Stimulated activated CD4-positive, alpha-beta T cell treated with anti-CD3 and anti-CD28 coated beads, Interleukin-12 subunit alpha, Interleukin-12 subunit beta, amount 100 ng/mL, for 48 hours (primary cell): ENCODE measurements around the gene VCAN.
"Not testable (repeated sequence)": the region's sequence is repeated elsewhere in the genome, so short reads cannot be mapped to it uniquely, and the experiment has no call there.

Experiments
- DNase-seq, 3 donors: peaks; one replicate each; pipeline ENCODE4 v3.0.0-alpha.2; 2020; ENCODE audit warnings: low read depth in 2 of 3, low spot score in 1 of 3

The VCAN gene

GRCh38 chr5:83471405-83472212, at the start of gene VCAN:
Gene VCAN, plus strand, starts transcription at chr5:83471744. Its CDS starts 11,775 bp downstream, at chr5:83483519.
- DNase-seq = no peak

GRCh38 chr5:83422284-83422683, 49.3 kb upstream of the VCAN start:
- DNase-seq = no peak

GRCh38 chr5:83426855-83427254, 44.7 kb upstream of the VCAN start:
- no peak for DNase-seq

- no peak for DNase-seq
Measured at GRCh38 chr5:83428126-83428525, 43.4 kb upstream of the VCAN start.

DNA sequence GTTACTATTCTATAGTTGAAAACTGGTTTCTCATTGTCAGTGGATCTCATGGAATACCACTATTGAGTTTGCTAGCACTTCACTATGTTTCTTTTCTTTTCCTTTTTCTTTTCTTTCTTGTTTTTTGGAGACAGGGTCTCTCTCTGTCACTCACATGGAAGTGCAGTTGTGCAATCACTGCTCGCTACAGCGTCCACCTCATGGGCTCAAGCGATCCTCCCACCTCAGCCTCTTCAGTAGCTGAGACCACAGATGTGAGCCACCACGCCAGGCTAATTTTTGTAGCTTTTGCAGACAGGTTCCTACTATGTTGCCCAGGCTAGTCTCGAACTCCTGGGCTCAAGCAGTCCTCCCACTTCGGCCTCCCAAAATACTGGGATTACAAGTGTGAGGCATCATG, 42.7 kb upstream of the VCAN start:
- no peak for DNase-seq

DNA sequence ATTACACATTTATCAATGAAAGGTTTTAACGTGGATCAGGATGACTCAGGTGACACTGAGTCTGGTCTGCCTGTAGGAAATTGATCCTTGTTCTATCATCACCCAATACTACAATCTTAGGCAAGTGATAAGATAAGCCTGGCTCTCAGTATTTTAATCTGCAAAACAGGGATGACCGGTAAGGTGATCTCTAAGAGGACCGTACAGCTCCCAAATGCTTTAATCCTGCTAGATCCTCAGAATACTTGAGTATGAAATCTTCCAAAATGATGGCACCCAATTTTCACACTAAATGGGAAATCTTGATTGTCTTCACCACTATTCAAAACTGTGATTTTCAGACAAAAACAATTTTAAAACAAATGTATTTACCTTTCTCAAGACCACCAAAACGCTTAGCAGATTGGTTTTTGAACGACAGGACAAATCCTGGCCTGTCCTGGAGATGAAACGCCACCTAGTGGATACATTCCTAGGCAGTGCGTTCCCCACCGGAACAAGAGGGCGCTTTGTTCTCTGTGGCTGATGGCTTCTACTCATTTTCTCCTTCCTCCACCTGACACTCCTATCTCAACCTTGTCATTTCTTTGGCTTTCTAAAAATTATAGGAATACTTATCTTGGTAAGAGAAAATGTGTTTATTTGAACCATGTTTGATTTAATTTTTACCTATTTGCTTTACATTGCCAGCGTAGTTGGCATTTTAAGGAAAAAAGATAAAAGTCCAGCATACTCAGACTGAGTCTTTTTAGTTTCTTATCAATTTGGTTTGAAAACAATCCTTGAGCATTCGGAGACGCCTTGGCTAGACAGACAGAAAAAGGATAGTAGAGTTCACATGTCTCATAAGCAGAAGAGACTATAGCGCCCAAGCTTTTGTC, 41.2 kb upstream of the VCAN start:
- DNase-seq = peak; percentile 26 to 53 (median 43)

- DNase-seq = no peak
Measured at GRCh38 chr5:83433891-83434290, 37.7 kb upstream of the VCAN start.

- DNase-seq = no peak
Measured at GRCh38 chr5:83434946-83435345, 36.6 kb upstream of the VCAN start.

DNA sequence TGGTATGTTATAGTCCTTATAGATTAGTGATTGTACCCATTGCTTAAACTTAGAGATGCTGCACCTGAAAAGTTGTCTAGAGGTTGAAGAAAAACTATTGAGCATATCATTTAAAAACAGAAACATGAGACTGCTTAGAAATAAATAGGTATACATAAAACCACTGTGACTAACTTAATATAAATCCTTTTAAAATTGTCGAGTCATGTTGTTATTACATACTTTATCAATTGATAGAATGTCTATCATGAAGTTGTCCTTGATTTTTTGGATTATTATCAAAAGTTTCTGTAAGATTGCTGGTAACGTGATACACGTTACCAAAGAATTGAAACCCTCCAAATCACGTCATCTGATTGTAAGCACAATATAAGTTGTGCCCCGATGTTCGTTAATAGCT, 35.3 kb upstream of the VCAN start:
- no peak for DNase-seq

DNA sequence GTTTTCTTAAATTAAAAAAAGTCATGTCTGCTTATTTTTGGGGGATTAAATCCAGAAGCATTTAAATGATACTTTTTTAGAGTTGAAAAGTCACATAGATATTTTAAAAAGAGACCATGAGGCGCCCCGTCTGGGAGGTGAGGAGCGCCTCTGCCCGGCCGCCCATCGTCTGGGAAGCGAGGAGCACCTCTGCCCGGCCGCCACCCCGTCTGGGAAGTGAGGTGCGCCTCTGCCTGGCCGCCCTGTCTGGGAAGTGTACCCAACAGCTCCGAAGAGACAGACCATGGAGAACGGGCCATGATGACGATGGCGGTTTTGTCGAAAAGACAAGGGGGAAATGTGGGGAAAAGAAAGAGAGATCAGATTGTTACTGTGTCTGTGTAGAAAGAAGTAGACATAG, 33.8 kb upstream of the VCAN start:
- DNase-seq = not testable (repeated sequence)

DNA sequence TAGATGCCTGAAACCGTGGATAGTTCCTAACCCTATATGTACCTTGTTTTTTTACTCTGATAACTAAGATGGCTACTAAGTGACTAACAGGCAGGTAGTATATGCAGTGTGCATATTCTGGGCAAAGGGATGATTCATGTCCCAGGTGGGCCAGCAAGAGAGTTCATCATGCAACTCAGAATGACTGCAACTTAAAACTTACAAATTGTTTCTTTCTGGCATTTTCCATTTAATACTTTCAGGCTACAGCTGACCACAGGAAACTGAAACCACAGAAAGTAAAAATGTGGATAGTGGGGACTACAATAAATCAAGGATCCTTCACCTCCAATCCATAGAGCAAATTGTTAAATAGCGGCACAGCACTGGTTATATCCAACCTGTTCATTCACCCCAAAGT, 30.7 kb upstream of the VCAN start:
- no peak for DNase-seq

GRCh38 chr5:83441747-83442146, 29.8 kb upstream of the VCAN start:
- no peak for DNase-seq

DNA sequence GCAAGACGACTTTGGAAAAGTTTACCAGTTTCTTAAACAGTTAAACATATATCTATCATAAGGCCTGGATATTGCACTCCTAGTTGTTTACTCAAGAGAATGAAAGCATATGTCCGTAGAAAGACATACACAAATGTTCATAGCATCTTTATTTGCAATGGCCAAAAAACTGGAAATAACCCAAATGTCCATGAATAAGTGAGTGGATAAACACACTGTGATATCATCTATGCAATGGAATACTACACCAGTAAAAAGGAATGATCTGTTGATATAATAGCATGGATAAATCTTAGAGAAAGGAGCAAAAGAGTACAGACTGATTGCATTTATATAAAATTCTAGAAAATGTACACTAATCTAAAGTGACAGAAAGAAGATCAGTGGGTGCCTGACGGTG, 28.0 kb upstream of the VCAN start:
- DNase-seq = no peak

- DNase-seq = no peak
Measured at GRCh38 chr5:83444445-83444844, 27.1 kb upstream of the VCAN start.

GRCh38 chr5:83446253-83446947, 25.1 kb upstream of the VCAN start:
- DNase-seq = no peak

GRCh38 chr5:83447533-83447932, 24.0 kb upstream of the VCAN start:
- DNase-seq = no peak

- no peak for DNase-seq
Measured at GRCh38 chr5:83450183-83450966, 21.2 kb upstream of the VCAN start.

- no peak for DNase-seq
Measured at GRCh38 chr5:83450967-83451248, 20.6 kb upstream of the VCAN start.

GRCh38 chr5:83451955-83452354, 19.6 kb upstream of the VCAN start:
- DNase-seq = no peak

GRCh38 chr5:83453937-83454336, 17.6 kb upstream of the VCAN start:
- DNase-seq = no peak

- DNase-seq = no peak
Measured at GRCh38 chr5:83464261-83464660, 7.3 kb upstream of the VCAN start.
